Kidney (tissue), 14 donors: ENCODE results near the gene SLC13A1. TPM values are rescaled to one million over a fixed set of nuclear protein-coding genes. Genes with fewer than 3 reads are reported as not detected.

Experiments
- DNase-seq, 5 donors: peaks; one replicate each; pipeline ENCODE4 v3.0.0-alpha.2; 2013 to 2020
- FAIRE-seq: peaks from 2 replicates; lab custom pipeline; 2012; peaks lifted over from hg19 to GRCh38; lab: Jason Lieb, UNC
- H3K27ac ChIP-seq, 2 donors: one replicate each; pipeline ENCODE4 v1.7.0; 2013; ENCODE audit warnings: low read depth in 2 of 2, low read length in 2 of 2, inconsistent platforms in 1 of 2
- H3K27me3 ChIP-seq: one replicate; pipeline ENCODE4 v1.7.1; 2013; ENCODE audit warnings: low read length, inconsistent platforms; ENCODE audit not compliant: control insufficient read depth, insufficient read depth
- H3K36me3 ChIP-seq, 3 donors: one replicate each; pipeline versions ENCODE4 v1.7.0 to v1.7.1; 2013; ENCODE audit warnings: low read length in 3 of 3, control low read depth in 1 of 3, inconsistent platforms in 1 of 3; ENCODE audit not compliant: insufficient read depth in 3 of 3, control insufficient read depth in 2 of 3
- H3K4me1 ChIP-seq, 3 donors: one replicate each; pipeline versions ENCODE4 v1.7.0 to v1.7.1; 2013; ENCODE audit warnings: low read length in 3 of 3, inconsistent platforms in 1 of 3, low read depth in 1 of 3; ENCODE audit not compliant: control insufficient read depth in 2 of 3, insufficient read depth in 2 of 3
- H3K4me3 ChIP-seq, 3 donors: one replicate each; pipeline versions ENCODE4 v1.7.0 to v1.8.1; 2013; ENCODE audit warnings: low read length in 3 of 3, control low read depth in 1 of 3, inconsistent platforms in 1 of 3
- H3K9ac ChIP-seq, 3 donors: one replicate each; pipeline versions ENCODE4 v1.7.0 to v1.7.1; 2013; ENCODE audit warnings: low read length in 3 of 3, control low read depth in 1 of 3, inconsistent platforms in 1 of 3
- H3K9me3 ChIP-seq, 3 donors: one replicate each; pipeline versions ENCODE4 v1.7.0 to v1.7.1; 2013; ENCODE audit warnings: low read length in 3 of 3, control low read depth in 1 of 3, inconsistent platforms in 1 of 3; ENCODE audit not compliant: control insufficient read depth in 2 of 3, insufficient read depth in 1 of 3
- intact Hi-C: fragments of 100-400 bp; cut with DNase I; formaldehyde crosslinking; loops from one replicate; pipeline ENCODE4 v1.11.1; 2022
- polyA plus RNA-seq: library from polyadenylated mRNA; stranded (reverse); fragments of 350-450 nt; fragmentation: Illumina TruSeq; extraction: RNeasy Lipid Tissue Mini Kit (QIAGEN cat#74804); gene quantifications from one replicate; pipeline ENCODE4 v1.2.3, GENCODE V29; 2014; ENCODE audit warnings: low read depth, low replicate concordance; ENCODE audit not compliant: insufficient read depth
- total RNA-seq: library from RNA; stranded (reverse); fragmentation: NEBNext Ultra II Directional; extraction: Animal tissue kit (Norgen Biotek cat#: 25700); gene quantifications from one replicate; pipeline ENCODE4 v1.2.1, GENCODE V29; 2021
- TF ChIP-seq, protein P1 (sequence below): IDR thresholded peaks from 3 replicates; pipeline ENCODE4 v1.5.1; 2012; ENCODE audit warnings: mild to moderate bottlenecking, moderate library complexity, borderline replicate concordance; ENCODE audit not compliant: insufficient read depth; ENCODE audit errors: extremely low read depth
- donor health status: control.
- donor health status: control.
- donor health status: control.
- donor health status: control.
- donor health status: control.
- donor health status: DM: yes; HTN: yes; CAD: no.
- donor health status: Normal renal cell carcinoma (clear cell type).

SLC13A1 gene
- total and polyA plus RNA-seq, 2 donors from 2014 or later, result 10.1 to 17.0 TPM

GRCh38 chr7:123241809-123242208 lies 42.0 kb upstream of the SLC13A1 start:
- TF ChIP-seq, protein P1, sequence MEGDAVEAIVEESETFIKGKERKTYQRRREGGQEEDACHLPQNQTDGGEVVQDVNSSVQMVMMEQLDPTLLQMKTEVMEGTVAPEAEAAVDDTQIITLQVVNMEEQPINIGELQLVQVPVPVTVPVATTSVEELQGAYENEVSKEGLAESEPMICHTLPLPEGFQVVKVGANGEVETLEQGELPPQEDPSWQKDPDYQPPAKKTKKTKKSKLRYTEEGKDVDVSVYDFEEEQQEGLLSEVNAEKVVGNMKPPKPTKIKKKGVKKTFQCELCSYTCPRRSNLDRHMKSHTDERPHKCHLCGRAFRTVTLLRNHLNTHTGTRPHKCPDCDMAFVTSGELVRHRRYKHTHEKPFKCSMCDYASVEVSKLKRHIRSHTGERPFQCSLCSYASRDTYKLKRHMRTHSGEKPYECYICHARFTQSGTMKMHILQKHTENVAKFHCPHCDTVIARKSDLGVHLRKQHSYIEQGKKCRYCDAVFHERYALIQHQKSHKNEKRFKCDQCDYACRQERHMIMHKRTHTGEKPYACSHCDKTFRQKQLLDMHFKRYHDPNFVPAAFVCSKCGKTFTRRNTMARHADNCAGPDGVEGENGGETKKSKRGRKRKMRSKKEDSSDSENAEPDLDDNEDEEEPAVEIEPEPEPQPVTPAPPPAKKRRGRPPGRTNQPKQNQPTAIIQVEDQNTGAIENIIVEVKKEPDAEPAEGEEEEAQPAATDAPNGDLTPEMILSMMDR, result no peak
- no peaks in the 10 kb centered on the region for H3K9me3 ChIP-seq
- no peaks in the 10 kb centered on the region for H3K36me3 ChIP-seq
- H3K4me3 ChIP-seq, result no peak overlapping the region
- intact Hi-C loops, result no loop called here
- H3K27me3 ChIP-seq, result no peaks in the 10 kb centered on the region
- peak overlapping the region in 1 of 2 donors; percentile 50 for H3K27ac ChIP-seq
- no peak for FAIRE-seq
- H3K9ac ChIP-seq, result no peak overlapping the region
- peaks cover 0 to 11% (median 0%) of the 10 kb centered on the region in 3 donors for H3K4me1 ChIP-seq
- no peak for DNase-seq

DNA sequence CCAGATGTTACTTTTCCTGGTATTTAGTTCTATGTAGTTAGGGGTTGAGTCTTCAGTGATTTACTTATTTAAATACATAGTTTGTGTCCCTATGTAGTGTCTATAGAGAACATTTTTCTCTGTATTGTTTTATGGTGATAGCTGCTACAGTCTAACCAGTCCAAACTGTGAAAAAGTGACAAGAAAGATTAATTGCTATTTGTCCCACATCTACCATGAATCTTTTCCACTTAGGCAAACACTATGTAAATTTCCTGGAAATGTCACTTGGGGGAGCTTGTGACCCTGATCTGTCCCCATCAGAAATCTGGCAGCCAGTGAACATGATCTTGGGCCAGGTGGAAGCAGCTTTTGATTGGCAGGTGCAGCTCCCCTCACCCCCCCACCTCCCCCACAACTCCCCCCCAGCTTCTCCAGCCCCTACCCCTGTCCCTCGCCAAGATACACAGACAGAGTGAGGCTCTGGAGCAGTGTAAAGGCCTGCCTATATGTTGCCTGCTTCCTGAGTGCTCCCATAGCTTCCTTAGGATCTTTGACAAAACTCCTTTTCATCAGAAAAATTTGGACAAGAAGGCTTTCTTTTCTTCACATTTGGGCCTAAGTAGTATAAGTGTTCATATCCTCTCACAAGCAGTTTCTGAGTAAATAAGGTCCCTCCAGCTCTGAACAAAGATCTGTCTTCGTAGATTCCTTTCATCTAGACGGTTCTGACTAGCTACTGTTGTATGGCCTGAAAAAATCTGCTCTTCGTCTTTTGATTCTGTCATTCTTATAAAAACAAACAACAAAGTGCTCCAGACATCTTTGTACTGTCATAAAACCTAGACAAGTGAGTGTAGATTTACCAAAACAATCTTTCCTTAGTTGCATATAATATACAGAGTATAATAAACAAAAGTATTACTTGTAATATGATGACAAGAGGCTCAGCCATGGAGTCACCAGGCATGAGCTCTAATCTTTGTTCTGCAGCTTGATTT lies 31.5 kb upstream of the SLC13A1 start:
- peak in 4 of 5 donors; percentile 24 to 56 (median 40) for DNase-seq
- no peak overlapping the region for H3K9ac ChIP-seq
- H3K4me1 ChIP-seq, result no peaks in the 10 kb centered on the region
- FAIRE-seq, result no peak
- intact Hi-C loops, result no loop called here
- TF ChIP-seq, protein P1, result no peak
- no peaks in the 10 kb centered on the region for H3K27me3 ChIP-seq
- H3K9me3 ChIP-seq, result no peaks in the 10 kb centered on the region
- H3K27ac ChIP-seq, result no peak overlapping the region
- H3K36me3 ChIP-seq, result no peaks in the 10 kb centered on the region
- H3K4me3 ChIP-seq, result no peak overlapping the region

- no peak overlapping the region for H3K9ac ChIP-seq
- no peak overlapping the region for H3K27ac ChIP-seq
- FAIRE-seq (no peak), DNase-seq (peak; percentile 11 to 76 (median 32))
- no peak overlapping the region for H3K4me3 ChIP-seq
- H3K9me3 ChIP-seq, result no peaks in the 10 kb centered on the region
- no peaks in the 10 kb centered on the region for H3K4me1 ChIP-seq
- intact Hi-C loops, result no loop called here
- H3K36me3 ChIP-seq, result no peaks in the 10 kb centered on the region
- no peaks in the 10 kb centered on the region for H3K27me3 ChIP-seq
- TF ChIP-seq, protein P1, result no peak
Observed at GRCh38 chr7:123230603-123231002, 30.8 kb upstream of the SLC13A1 start.
